GM19452 (cell line): ENCODE results near the gene STIM2.
"Not testable (repeated sequence)": the region's sequence is repeated elsewhere in the genome, so short reads cannot be mapped to it uniquely, and the experiment has no call there.

Experiments
- ATAC-seq: cut with Tn5 transposase; IDR thresholded peaks from one replicate; pipeline ENCODE4 v1.9.1; 2021; ENCODE audit not compliant: unreplicated experiment

STIM2 gene

DNA sequence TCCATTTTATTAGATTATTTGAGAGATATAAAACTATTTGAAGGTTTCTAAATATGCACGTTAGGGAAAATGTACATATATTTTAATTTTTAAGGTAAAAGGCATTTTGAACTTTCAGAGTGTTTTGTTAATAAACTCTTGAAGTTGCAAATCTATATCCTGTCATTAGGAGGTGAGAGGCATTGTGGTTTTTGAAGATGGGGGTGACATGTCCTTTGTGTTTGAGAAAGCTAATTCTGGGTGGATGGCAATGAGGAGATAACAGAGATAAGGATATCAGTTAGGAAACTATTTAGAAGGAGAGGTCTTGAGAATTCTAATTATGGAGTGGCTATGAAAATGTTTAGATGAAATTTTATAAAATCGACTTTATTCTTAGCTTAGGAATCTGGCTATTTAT is 6.1 kb downstream of the STIM2 start:
- ATAC-seq, result no peak

DNA sequence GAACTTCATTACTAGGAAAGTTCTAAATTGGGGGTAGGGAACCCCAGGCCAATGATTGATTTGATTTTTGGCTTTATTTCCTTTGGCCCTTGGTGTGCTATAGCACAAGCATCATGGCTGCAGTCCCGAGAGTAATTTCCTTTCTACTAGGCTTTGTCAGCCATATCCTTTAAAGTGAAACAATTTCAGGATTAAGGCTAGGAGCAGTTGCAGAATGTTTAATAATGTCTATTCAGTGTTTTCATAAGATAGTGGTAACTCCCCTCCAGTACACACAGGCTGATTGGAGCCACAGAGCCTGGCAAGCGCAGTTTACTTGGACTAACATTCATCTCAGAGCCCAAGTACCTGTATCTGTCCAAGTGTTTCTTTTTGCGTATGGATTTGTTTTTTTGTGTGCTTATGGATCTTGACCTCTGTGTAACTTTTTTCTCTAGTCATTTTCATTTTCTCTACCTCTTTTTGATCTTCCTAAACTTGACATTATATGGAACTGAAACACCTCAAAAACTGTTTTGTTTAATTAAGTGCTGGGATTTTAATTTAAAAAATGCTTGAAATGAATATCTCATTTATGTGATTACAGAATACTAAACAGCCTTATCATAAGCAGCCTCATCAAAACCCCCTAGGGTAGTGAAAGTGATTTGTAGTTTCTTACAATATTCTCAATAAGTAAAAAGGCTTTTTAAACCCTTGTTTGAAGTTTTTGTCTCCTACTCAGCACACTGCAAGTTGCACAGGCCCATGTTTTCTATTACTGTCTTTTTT is 7.5 kb downstream of the STIM2 start:
- no peak for ATAC-seq

DNA sequence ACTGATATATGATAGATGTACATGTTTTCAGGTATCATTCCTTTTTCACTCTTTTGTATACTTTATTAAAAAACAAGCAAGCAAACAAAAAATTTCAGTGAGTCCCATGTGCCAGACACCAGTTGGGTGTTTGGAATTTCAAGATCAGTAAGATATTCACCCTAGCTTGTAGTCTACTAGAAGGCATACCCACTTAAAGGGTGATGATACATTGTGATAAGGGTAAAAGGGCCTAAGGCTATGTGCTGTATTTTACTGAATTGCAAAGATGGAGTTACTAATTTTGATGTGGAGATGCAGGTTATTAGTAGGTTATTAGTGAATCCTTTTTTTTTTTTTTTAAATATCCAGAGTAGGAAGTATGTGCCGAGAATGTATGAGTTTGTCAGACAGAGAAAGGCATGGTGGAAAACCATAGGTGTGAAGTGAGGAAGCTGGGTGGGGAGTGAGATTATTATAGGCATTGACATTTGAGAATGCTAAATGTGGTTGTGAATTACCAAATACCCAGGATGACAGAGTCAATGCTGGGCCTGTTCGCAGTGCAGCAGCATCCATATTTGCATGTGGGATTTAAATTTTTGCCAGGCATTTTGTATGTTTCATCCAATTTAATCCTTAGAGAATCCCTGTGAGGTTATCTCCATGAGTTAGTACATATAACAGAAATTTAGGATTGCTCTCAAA is 10.1 kb downstream of the STIM2 start:
- no peak for ATAC-seq

DNA sequence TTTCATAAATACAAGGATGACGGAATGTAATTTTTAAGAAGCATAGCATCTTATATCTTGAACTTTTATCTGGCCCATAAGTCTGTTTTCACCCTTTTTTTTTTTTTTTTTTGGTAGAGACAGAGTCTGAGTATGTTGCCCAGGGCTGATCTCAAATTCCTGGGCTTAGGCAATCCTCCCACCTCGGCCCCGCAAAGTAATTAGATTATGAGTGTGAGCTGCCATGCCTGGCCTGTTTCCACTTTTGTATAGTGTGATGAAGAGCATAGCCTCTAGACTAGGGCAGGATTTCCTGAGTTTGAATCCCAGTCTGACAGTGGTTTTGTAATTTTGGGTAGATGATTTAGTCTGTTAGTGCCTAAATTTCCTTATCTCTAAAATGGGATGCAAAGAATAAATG is 11.0 kb downstream of the STIM2 start:
- no peak for ATAC-seq

DNA sequence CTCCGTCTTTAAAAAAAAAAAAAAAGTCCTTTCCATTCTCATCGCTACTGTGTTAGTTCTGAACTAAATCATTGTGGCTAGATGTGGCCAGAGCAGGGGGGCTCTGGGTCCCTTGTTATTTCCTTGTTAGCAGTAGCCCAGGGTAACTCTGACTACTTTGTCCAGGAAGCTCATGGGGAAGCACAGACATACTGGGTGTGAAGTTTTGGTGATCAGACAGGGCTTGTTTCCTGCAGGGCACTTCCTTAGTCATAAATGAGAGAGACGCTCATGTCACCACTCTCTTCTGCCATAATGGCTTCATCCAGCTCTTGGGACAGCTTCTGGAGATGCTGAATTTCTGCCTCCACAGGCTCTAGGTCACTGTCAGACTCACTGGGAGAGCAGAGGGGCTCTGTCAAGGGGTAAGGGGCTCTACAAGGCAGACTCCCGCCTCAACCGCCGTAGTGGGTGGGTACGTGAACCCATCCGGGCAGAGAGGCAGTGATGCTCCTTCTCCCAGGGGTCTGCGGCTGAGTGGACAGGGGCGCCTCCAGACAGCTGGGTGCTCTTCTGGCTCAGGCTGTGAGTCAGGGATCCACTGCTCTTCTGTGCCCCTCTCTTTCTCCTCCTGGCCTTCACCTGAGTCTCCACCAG is 12.9 kb downstream of the STIM2 start:
- ATAC-seq, result peak; percentile 99

DNA sequence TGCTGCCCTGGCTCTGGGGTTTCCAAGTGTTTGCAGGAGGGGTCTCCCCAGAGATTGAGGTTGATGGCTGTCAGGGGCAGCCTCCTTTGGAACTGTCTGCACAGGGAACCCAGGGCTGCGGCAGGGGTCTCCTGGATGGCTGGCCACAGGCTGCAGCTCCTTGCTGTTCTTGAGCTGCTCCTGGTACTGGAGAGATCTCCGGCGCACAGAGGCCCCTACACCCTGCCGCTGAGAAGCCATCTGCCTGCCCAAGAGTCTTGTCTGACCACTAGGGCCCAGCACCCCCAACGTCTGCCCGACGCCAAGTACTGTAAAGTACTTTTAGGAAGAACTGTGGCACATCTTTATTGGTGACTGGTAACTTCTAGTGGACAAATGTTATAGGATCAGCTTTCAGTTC is 13.5 kb downstream of the STIM2 start:
- no peak for ATAC-seq

DNA sequence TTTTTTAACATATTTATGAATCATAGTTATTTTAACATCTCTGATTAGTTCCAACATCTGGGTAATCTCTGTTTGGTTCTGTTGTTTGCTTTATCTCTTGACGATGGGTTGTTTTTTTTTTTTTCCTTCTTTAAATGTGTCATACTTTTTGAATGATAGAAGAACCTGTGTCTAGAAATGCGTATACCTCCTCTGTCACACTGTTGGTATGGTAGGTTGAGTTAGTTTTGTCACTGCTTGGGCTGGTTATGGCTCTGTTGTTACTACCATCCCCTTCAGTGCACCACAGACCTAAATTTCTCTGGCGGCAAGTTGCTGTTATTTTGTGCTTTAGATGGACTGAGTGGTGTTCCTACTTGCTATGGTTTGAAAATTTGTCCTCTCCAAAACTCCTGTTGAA is 16.8 kb downstream of the STIM2 start:
- ATAC-seq, result no peak

DNA sequence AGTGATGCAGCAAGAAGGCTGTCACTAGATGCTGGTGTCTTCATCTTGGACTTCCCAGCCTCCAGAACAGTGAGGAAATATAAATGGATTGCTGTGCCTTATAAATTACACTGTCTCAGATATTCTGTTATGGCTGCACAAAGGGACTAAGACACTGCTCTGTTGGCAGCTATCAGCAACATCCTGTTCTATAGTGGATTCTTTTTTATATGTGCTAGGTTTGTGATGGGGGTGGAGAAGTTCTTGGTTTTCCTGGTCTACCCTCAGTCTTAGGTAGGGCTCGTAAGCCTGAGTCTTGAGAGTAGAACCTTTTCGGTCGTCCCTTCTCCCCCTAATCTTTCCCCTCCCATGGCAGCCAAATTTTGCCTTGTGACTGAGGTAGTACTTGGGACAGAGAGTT is 17.3 kb downstream of the STIM2 start:
- no peak for ATAC-seq

DNA sequence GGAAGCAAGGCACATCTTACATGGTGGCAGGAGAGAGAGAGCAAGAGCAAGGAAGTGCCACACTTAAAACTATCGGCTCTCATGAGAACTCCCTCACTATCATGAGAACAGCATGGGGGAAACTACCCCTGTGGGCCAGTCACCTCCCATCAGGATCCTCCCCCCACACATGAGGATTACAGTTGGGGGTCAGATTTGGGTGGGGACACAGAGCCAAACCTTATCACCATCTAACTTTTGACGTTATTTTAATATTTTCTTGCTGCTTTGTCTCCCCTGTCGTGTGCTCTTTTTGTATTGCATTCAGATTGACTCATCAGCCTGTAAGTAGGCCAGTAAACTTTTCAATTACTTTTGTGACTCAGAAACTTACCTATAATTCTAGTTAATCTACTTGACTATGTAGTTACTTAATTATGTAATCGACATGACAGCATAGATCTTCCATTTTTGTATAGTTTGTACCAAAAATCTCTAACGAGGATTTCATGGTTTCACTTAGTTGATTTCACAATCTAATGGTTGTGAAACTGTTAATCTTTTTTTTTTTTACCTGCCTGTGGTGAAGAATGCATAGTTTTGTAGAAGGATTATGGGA is 18.3 kb downstream of the STIM2 start:
- ATAC-seq, result no peak

DNA sequence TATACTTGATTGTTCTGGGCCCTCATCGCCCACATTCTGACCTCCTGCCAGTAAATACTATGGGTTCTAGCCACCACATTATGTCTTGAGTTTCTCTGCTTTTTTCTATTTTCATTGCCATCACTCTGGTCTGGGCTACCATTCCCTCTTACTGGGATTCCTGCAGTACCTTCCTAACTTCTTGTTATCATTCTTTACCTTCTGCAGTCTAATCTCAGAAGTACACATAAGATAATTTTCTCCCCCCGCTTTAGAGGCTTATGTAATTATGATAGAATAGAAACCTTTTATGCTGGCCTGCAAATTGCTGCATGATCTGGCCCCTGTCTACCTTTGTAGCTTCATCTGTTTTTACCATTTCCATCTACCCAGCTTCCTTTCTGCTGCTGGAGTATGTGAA is 19.2 kb downstream of the STIM2 start:
- no peak for ATAC-seq

DNA sequence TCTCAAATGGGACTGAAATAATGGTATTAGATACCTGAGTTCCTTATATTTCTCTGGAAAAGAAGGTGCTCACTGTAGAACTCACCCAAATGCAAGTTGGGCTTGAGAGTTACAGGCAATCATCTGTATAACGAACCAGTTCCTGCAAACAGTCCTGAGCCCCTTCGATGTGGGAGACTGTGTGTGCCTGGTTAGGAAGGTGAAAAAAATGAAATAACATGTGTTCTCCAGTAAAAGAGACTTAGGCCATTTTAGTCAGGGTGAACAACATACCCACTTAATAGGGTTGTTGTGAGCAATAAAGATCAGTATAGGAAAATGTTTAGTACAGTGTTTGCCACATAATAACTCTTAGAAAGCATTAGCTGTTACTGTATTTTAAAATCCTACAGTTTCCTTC is 23.4 kb downstream of the STIM2 start:
- ATAC-seq, result no peak

DNA sequence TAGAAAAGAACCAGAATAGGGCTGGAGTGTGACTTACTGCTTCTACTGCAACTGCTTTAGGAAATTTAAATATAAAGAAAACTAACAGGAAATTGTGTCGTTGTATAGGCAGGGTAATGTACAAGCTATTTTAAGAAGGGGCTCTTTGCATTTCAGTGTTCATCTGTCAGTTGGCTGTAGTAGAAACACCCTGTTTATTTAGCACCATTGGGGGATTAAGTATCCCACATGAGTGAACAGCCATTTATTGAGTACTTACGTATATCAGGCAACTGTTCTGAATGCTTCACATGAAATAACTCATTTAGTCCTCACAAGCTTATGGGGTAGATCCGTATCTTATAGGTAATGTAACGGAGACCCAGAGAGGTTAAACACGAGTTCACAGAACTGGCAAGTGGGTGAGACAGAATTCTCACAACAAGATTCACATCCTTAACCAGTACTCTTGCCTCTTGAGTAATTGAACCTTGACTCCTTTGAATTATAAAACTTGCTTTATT is 23.9 kb downstream of the STIM2 start:
- peak; percentile 41 for ATAC-seq

DNA sequence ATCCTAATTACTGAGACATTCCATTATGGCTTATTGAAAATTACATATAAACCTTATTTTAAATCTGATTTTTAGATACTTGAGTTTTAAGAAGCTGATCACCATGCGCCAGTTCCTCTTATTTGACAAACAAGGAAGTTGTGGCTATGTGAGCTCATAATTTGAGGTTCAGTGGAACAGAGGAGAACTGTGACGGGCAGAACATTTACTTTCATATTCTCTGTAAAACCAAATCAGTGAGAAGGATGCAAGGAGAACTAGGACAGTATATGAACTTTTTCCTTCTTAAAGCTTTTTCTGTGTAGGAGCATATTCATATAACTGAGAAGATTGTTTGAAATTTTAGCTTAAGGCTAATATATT is 25.3 kb downstream of the STIM2 start:
- peak; percentile 81 for ATAC-seq

DNA sequence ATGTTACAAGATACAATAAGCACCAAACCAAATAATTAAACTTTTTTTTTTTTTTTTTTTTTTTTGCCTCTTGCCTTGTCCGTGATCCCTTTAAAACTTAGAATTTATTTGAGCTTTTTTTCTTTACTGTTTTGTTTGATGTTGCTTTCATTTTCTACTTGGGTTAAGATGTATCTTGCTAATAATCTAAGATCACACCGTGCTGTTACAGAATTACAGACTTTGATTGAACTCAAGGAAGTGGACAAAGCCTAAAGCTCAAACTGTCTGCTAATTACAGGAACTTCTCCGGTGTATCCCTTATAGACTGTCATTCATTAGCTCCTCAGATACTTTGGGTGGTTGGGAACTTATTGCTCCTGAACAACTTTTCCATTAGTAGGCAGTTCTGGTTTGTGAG is 26.5 kb downstream of the STIM2 start:
- ATAC-seq, result no peak

DNA sequence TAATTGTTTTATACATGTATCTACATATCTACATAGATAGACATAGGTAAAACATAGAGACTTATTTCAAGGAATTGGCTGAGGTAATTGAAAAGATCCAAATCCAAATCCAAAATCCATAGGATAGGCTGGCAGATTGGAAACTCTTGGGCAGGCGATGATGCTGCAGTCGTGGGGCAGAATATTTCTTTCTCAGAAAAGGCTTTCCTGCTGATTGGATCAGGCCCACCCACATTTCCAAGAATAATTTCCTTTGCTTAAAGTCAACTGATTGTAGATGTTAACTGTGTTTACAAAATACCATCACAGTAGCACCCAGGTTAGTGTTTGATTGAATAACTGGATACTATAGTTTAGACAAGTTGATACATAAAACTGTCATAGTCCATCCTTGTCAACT is 27.2 kb downstream of the STIM2 start:
- ATAC-seq, result no peak

DNA sequence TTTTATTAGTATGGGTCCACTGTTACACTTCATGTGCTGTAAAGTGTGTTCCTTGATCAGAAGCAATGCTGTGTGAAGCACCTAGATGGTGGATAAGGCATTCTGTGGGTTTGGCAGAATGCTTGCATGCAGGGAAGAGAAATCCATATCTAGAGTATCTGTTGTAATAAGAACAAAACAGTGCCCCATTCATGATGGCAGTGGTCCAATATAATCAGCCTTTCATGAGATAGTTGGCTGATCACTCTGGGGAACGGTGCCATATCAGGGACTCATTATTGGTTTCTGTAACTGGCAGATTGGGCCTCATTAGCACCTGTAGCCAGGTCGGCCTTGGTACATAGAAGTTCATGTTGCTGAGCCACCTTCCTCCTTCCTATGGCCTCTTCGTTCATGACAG is 28.7 kb downstream of the STIM2 start:
- no peak for ATAC-seq

DNA sequence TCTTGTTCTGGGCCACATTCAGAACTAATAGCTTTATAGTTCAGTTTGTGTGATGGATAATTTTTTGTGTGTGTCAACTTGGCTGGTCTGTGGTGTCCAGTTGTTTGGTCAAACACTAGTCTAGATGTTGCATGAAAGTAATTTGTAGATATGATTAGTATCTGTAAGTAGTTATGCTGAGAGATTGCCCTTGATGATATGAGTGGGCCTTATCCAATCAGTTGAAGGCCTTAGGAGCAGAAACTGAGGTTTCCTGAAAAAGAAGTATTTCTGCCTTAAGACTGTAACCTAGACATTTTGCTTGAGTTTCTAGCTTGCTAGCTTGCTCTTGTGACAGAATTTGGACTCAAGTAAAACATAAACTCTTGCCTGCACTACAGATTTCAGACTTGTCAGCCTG is 30.4 kb downstream of the STIM2 start:
- no peak for ATAC-seq

DNA sequence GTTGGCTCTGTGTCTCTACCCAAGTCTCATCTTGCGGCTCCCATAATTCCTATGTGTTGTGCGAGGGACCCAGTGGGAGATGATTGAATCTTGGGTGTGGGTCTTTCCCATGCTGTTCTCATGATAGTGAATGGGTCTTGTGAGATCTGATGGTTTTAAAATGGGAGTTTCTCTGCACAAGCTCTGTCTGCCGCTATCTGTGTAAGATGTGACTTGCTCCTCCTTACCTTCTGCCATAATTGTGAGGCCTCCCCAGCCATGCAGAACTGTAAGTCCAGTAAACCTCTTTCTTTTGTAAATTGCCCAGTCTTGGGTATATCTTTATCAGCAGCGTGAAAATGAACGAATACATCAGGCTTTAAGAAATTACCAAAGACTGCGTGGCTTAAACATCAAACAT is 31.2 kb downstream of the STIM2 start:
- ATAC-seq, result no peak

DNA sequence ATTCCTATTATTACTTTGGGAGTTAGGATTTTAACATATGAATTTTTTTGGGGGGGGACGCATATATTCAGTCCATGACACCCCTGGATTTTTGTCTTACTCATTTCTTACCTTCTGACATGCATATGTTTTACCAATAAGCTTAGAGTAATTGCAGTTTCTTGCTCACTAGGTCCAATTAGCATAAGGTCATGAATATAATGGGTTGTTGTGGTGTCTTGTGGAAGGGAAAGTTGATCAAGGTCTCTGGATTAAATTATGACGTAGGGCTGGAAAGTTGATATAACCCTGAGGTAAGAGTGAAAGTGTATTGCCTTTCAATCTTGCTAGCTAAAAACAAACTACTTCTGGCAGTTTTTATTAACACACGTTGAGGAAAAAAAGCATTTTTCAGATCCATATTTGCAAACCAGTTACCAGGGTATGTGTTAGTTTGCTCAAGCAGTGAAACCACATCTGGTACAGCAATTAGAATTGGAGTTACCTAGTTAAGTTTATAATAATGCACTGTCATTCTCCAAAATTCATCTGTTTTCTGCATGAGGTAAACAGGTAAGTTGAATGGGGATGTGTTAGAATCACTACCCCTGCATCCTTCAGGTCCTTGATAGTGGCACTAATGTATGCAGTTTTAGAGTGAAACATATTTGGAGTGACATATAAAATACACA is 32.0 kb downstream of the STIM2 start:
- no peak for ATAC-seq

DNA sequence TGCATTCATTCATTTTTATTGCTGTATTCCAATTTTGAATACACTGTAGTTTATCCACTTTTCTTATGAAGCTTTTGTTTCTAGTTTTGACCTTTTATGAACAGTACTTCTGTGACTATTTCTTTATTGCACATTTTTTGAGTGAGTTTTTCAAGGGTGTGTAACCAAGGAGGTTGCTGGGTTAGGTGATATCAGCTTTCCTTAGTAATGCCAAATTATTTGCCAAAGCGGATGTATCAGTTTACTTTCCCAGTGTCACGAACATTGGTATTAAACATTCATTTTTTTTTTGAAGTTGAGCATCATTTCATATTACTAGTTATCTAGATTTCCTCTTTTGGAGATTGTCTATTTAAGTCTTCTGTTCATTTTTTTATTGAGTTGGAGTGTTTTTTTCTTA is 32.9 kb downstream of the STIM2 start:
- ATAC-seq, result no peak

DNA sequence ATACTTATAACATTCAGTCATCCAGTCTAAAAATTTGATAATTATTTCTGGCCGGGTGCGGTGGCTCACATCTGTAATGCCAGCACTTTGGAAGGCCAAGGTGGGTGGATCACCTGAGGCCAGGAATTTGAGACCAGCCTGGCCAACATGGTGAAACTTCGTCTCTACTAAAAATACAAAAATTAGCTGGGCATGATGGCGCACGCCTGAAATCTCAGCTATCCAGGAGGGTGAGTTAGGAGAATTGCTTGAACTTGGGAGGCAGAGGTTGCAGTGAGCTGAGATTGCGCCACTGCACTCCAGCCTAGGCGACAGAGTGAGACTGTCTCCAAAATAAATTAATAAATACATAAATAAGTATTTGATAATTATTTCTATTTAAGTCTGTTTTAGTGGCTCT is 34.2 kb downstream of the STIM2 start:
- ATAC-seq, result not testable (repeated sequence)
